Activated CD8-positive, alpha-beta memory T cell treated with anti-CD3 and anti-CD28 coated beads for 1 hour (primary cell): ENCODE measurements around the gene PLD1.
"Not testable (repeated sequence)": the region's sequence is repeated elsewhere in the genome, so short reads cannot be mapped to it uniquely, and the experiment has no call there.

Source experiments
- DNase-seq, 2 donors: peaks; one replicate each; pipeline ENCODE4 v3.0.0-alpha.2; 2020; ENCODE audit warnings: low read depth in 1 of 2; ENCODE audit errors: extremely low read depth in 1 of 2

Gene PLD1

GRCh38 chr3:171710359-171710758 lies 99.9 kb downstream of the PLD1 start:
- no peak for DNase-seq

- no peak for DNase-seq
Measured at GRCh38 chr3:171704814-171705213, 105.5 kb downstream of the PLD1 start.

DNA sequence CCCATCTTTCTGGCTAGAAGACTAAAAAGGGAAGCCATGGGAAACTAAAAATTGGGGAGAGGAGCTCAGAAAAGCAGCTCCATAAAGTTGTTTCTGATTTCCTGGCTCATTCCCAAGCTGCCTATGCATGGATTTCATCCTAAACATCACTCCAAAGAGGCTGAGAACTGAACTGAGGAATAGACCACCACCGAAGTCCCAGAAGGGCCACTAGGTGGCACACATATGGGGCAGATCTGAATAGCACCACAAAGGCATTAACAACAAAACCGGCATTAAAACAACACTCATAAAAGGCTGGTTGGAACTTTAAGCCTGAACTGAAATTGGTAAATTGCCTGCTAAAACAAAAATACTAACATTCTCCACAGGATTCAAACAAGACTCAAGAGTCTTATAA lies 106.3 kb downstream of the PLD1 start:
- no peak for DNase-seq

DNA sequence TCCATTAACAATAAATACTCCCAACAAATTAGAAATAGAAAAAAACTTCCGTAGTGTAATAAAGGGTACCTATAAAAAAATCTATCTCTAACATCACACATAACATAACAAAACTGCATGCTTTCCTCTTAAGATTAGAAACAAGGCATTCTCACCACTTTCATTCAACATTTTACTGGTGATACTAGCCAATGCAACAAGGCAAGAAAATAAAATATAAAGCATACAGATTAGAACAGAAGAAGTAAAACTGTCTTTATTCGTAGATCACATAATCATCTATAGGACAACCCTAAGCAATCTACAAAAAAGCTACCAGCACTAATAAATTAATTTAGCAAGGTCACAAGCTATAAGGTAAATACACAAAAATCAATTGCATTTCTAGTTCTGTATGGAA lies 107.1 kb downstream of the PLD1 start:
- no peak for DNase-seq

GRCh38 chr3:171700653-171701052 lies 109.6 kb downstream of the PLD1 start:
- DNase-seq: no peak

DNA sequence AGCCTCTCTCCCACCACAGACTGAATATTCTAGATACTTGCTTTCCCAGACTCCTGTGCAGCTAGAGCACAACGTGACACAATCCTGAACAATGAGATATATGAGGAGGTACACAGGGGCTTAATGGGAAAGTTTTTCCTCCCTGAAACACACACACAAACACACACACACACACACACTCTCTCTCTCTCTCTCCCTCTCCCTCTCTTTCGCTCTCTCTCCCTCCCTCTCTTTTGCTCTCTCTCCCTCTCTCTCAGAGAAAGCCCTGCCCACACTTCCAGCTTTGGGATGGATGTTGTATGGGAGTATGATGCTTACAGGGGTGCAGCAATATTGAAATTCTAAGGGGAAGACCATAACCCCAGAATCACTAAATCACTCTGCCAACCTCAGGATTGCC lies 110.1 kb downstream of the PLD1 start:
- no peak for DNase-seq

DNA sequence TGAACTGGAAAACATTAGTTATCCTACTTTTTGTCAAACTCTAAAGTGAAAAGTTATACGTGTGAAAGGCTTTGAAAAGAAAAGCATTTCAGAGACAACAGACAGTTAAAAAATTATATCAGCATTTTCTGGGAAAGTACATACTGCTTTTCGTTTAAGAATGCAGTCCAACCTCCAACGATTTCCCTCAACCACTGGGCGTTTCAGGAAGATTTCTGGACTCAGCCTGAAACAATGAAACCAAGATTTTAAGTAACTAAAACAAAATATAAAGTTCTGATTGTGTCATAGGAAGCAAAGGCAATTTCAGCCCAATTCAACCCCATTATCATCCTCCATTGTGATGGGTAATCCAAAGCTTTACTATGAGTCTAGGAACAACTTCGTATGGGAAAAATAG lies 110.7 kb downstream of the PLD1 start:
- DNase-seq: no peak

DNA sequence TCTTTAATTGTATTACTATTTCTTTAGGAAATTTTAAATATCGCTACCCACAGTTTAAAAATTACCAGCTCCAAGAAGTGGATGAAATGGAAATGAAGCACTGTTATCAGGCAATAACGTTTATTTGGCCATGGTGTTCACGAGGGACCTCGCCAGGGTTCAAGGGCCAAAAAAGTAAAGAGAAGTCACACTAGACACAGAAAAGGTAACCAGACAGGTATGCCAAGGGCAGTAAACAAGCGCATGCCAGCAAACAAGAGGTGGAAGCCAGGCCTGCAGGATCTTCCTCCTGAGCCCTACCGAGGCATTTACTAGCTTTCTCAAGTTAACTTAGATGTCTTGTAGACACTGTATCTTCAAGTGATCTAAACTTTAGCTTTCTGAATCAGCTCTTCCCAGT lies 113.5 kb downstream of the PLD1 start:
- DNase-seq: no peak

- no peak for DNase-seq
Measured at GRCh38 chr3:171695426-171695825, 114.9 kb downstream of the PLD1 start.

DNA sequence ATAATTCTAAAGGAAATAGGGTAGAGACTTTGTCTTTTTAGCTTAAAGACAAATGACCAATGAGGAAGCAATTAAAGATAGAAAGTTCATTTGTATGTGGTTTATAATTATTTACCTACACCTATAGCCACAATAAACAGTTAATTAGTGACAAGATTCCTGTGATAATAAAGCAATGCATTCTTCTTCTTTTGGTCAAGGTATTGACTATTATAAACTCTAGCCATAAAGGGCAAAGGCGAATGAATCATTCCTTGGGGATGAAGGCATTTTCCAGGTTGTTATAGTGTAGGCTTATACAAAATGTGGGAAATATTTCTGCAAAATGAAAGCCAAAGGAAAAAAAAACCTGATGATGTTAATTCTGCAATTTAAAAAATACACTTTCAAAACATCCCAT lies 115.4 kb downstream of the PLD1 start:
- DNase-seq: no peak

DNA sequence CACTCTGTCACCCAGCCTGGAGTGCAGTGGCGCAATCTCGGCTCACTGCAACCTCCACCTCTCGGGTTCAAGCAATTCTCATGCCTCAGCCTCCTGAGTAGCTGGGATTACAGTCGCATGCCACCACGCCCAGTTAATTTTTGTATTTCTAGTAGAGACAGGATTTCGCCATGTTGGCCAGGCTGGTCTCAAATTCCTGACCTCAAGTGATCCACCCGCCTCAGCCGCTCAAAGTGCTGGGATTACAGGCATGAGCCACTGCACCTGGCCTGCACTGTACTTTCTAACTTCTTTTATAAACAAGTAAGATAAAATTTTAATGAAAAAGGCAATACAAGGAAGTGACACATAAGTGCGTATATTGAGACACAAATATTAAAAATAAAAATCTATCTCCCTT lies 117.7 kb downstream of the PLD1 start:
- DNase-seq: not testable (repeated sequence)

DNA sequence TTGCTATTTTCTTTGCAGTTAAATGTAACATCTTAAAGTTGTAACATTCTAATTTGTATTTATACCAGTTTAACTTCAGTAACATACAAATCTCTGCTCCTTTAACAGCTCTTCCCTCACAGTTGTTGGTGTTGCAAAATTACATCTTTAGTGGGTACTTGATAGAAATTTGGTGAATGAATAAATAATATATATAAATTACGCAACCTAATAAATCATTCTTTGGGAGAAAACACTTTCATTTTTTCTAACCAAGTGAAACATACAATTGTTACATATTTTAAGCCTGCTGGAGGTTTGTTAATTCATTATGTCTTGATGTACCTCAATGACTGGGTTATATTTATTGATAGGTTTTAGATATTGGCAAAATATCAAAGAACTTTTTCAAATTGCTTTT lies 118.8 kb downstream of the PLD1 start:
- DNase-seq: no peak

GRCh38 chr3:171690281-171690680 lies 120.0 kb downstream of the PLD1 start:
- DNase-seq: no peak

- DNase-seq: no peak
Measured at GRCh38 chr3:171688593-171688992, 121.7 kb downstream of the PLD1 start.

GRCh38 chr3:171688002-171688401 lies 122.3 kb downstream of the PLD1 start:
- DNase-seq: no peak

GRCh38 chr3:171687581-171687980 lies 122.7 kb downstream of the PLD1 start:
- DNase-seq: no peak

GRCh38 chr3:171687064-171687463 lies 123.2 kb downstream of the PLD1 start:
- DNase-seq: no peak

- no peak for DNase-seq
Measured at GRCh38 chr3:171685116-171685895, 125.0 kb downstream of the PLD1 start.

DNA sequence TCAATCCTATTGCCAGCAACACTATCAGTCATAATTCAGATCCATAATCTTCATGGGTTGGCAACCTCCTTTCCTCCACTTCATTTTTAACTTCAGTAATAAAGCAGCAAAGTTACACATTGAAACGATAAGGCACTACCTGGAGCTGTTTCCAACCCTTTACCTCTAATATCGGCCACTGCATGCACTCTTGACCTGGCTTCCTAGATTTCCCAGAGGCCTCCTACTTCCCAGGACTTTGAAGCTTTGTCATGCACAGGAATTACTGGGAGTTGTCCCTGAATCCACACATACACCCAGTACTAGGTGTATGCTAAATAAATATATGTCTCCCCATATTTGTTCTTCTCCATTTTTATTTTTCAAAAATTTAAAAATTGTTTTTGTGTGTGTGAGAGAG lies 126.1 kb downstream of the PLD1 start:
- DNase-seq: no peak

DNA sequence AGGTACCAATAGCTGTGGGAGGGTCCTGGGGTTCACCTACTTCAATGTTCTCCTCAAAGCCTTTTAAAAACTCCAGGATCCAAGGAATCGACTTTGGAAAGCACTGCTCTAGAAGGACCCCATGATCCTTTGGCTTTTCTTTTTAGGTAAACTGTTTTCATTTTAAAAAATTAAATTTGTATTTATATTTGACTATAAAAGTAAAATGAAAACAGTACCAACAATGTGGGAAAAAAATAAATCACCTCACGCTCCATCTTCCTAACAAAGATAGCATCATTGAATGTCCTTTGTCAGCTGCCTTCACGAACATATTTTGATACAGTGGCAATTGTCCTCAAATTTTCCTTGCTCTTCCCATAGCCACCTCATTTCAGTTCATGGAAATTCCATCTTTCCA lies 127.5 kb downstream of the PLD1 start:
- DNase-seq: no peak

DNA sequence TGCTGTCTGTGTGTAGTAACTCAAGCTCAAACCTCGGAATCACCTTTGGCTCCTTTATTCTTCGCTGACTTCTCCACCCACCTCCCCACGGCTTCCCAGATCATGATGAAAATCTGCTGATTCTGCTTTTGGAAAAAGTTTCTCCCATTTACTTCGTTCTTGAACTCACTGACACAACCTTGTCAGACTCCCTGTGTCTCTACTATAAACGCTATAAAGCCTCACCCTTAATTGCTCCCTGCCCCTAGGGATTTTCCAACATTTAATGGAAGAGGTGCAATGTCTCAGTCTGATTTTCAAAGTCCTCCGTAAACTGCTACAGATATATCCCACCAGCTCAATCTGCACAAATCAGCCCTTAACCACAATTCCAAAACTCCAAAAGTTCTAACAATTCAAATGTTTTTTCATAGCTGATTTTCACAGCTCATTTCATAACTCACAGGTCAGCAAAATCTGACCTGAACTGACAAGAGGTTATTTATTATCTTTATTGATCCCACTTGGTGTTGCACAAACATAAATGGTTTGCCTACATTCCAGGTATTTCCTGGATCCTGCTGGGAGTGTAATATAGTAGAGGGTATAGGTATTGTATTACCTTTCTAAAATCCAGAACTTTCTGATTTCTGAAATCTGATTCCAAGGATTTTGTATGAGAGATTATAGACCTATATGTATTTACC lies 129.4 kb downstream of the PLD1 start:
- DNase-seq: no peak

GRCh38 chr3:171678971-171679492 lies 131.3 kb downstream of the PLD1 start:
- DNase-seq: no peak
